B cell (primary cell): Measurements from ENCODE around the gene TIMM21. TPM values are rescaled to one million over a fixed set of nuclear protein-coding genes. Genes with fewer than 3 reads are reported as not detected.

Experiments used
- ATAC-seq: fragments of 200-7000 bp; cut with Tn5 transposase; one replicate; pipeline ENCODE4 v1.10.0; 2021; ENCODE audit warnings: low read depth, mild to moderate bottlenecking, moderate number of reproducible peaks, moderate library complexity
- CTCF ChIA-PET: fragments of 350-600 bp; sonication (Branson Sonifier 250); formaldehyde crosslinking; loops from one replicate; lab custom pipeline; 2021; ENCODE audit warnings: antibody characterized with exemption, inconsistent platforms; lab: Charles Lee
- POLR2A ChIA-PET: fragments of 350-600 bp; sonication (Branson Sonifier 250); formaldehyde crosslinking; loops from one replicate; lab custom pipeline; 2021; ENCODE audit warnings: antibody characterized with exemption; lab: Charles Lee
- DNase-seq: peaks from one replicate; pipeline ENCODE4 v3.0.0; 2013
- H2AFZ ChIP-seq: 2 replicates; pipeline ENCODE4 v1.6.1; 2012; ENCODE audit warnings: mild to moderate bottlenecking, low read depth, low read length; ENCODE audit not compliant: insufficient read depth, poor library complexity, severe bottlenecking
- H3K27ac ChIP-seq, 2 donors: 1 replicate in 1 of 2; 2 replicates in 1 of 2; pipeline ENCODE4 v1.5.1; 2012 to 2013; ENCODE audit warnings: low read length in 2 of 2, mild to moderate bottlenecking in 2 of 2, moderate library complexity in 1 of 2
- H3K27me3 ChIP-seq, 4 experiments: fragments of 200-600 bp in 1 of 4; sonication (generic) in 1 of 4; replicated peaks in 1 of 4; 1 replicate in 2 of 4; 2 replicates in 2 of 4; pipeline versions ENCODE4 v1.6.1 to v1.7.0; 2013 to 2016; ENCODE audit warnings: low read length in 3 of 4, mild to moderate bottlenecking in 2 of 4, mixed read lengths in 1 of 4, moderate library complexity in 1 of 4; ENCODE audit not compliant: insufficient read depth in 4 of 4, control insufficient read depth in 3 of 4; ENCODE audit errors: control extremely low read depth in 1 of 4
- H3K36me3 ChIP-seq, 2 experiments: replicated peaks in 1 of 2; 1 replicate in 1 of 2; 2 replicates in 1 of 2; pipeline versions ENCODE4 v1.6.1 to v1.7.1; 2013; ENCODE audit warnings: low read length in 1 of 2; ENCODE audit not compliant: insufficient read depth in 2 of 2, control insufficient read depth in 1 of 2; ENCODE audit errors: control extremely low read depth in 1 of 2, extremely low read depth in 1 of 2
- H3K4me1 ChIP-seq, 2 donors: fragments of 200-600 bp in 1 of 2; sonication (generic) in 1 of 2; 1 replicate in 1 of 2; 2 replicates in 1 of 2; pipeline versions ENCODE4 v1.5.1 to v1.6.1; 2013 to 2017; ENCODE audit warnings: low read length in 2 of 2; ENCODE audit not compliant: control insufficient read depth in 2 of 2, insufficient read depth in 2 of 2
- H3K4me2 ChIP-seq: replicated peaks from 2 replicates; pipeline ENCODE3; 2012; ENCODE audit warnings: mild to moderate bottlenecking, low read depth, low read length; ENCODE audit not compliant: poor library complexity, severe bottlenecking
- H3K4me3 ChIP-seq, 5 experiments: fragments of 200-600 bp in 1 of 5; sonication (generic) in 1 of 5; 1 replicate in 3 of 5; 2 replicates in 2 of 5; pipeline versions ENCODE4 v1.5.1 to v1.7.0; 2011 to 2016; ENCODE audit warnings: low read length in 4 of 5, mild to moderate bottlenecking in 4 of 5, low read depth in 2 of 5, control low read depth in 1 of 5, moderate library complexity in 1 of 5; ENCODE audit not compliant: insufficient read depth in 1 of 5; ENCODE audit errors: control extremely low read depth in 1 of 5, extremely low read depth in 1 of 5
- H3K79me2 ChIP-seq: fragments of 200-600 bp; sonication (generic); one replicate; pipeline ENCODE4 v1.6.0; 2016; ENCODE audit warnings: low read length; ENCODE audit not compliant: control insufficient read depth, insufficient read depth
- H3K9ac ChIP-seq: fragments of 200-600 bp; sonication (generic); 2 replicates; pipeline ENCODE4 v1.6.1; 2017; ENCODE audit warnings: mild to moderate bottlenecking, low read length, moderate library complexity
- H3K9me3 ChIP-seq, 3 donors: one replicate each; pipeline versions ENCODE4 v1.6.1 to v1.7.1; 2013; ENCODE audit warnings: low read length in 2 of 3; ENCODE audit not compliant: control insufficient read depth in 2 of 3, insufficient read depth in 1 of 3; ENCODE audit errors: control extremely low read depth in 1 of 3
- H4K20me1 ChIP-seq: 2 replicates; pipeline ENCODE4 v1.6.0; 2012; ENCODE audit warnings: mild to moderate bottlenecking, low read length; ENCODE audit not compliant: insufficient read depth, control insufficient read depth, poor library complexity, severe bottlenecking
- H3K27ac Mint-ChIP-seq: one replicate; pipeline ENCODE4 v1.8.0; 2021; ENCODE audit warnings: mixed read lengths
- H3K27me3 Mint-ChIP-seq: one replicate; pipeline ENCODE4 v1.8.0; 2021; ENCODE audit warnings: mixed read lengths
- H3K4me1 Mint-ChIP-seq: one replicate; pipeline ENCODE4 v1.8.0; 2021; ENCODE audit warnings: mixed read lengths
- H3K4me3 Mint-ChIP-seq: one replicate; pipeline ENCODE4 v1.8.0; 2021; ENCODE audit warnings: mixed read lengths
- H3K9me3 Mint-ChIP-seq: one replicate; pipeline ENCODE4 v1.8.0; 2022; ENCODE audit warnings: mixed read lengths; ENCODE audit not compliant: insufficient read depth
- EZH2 ChIP-seq: IDR thresholded peaks from 2 replicates; pipeline ENCODE4 v1.6.1; 2012; ENCODE audit warnings: borderline replicate concordance, low read depth, mild to moderate bottlenecking, moderate library complexity, low read length; ENCODE audit not compliant: insufficient read depth, poor library complexity, severe bottlenecking
- WGBS: methylation state at CpG from one replicate; pipeline ENCODE4 v1.1.5; 2013; ENCODE audit warnings: missing lambda C conversion rate; ENCODE audit not compliant: insufficient coverage; 5-methylcytosine and 5-hydroxymethylcytosine counted together
- intact Hi-C: fragments of 100-400 bp; cut with micrococcal nuclease; formaldehyde crosslinking; loops from one replicate; pipeline ENCODE4 v1.10.0; 2022
- polyA plus RNA-seq: library from polyadenylated mRNA; depleted of rRNA; stranded (reverse); fragments of >200 nt; gene quantifications from 2 replicates; pipeline ENCODE4 v1.2.3, GENCODE V29; 2012
- total RNA-seq, 2 donors: library from RNA; stranded (reverse); fragments of 120-200 nt in 1 of 2; gene quantifications; 1 replicate in 1 of 2; 2 replicates in 1 of 2; pipeline versions ENCODE4 v1.2.3 to v1.2.4, GENCODE V29; 2013 to 2022
- TF ChIP-seq, protein P1 (sequence below): fragments of 200-600 bp; IDR thresholded peaks from one replicate; pipeline ENCODE4 v1.8.0; 2022; ENCODE audit warnings: antibody characterized with exemption, mild to moderate bottlenecking

Gene TIMM21
- total and polyA plus RNA-seq, 2 donors (not counting 1 experiment from before 2014, with no cell fraction given): 22.9 to 25.0 TPM

DNA sequence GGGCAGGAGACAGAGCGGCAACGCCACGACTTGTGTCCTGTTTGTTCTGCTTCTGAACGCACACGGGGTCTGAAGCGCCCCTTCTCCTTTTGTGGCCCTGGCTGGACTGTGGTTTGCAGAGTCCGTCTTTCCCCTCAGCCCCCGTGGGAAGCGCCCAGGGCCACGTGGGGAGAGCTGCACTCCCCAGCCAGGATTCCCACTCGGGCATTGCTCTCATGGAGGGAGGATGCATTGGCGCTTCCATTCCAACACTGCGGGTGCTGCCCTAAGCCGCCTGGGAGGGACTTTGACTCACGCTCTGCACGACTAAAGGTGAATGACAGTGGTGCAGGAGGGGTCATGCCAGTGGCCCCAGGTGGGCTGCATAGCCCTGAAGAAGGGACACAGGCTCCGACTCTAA is 52.5 kb downstream of the TIMM21 start:
- WGBS: 79% methylated on average over 17 of the region's 17 CpGs
- intact Hi-C loops: no loop called here
- peaks cover 19% of the 10 kb centered on the region for H3K4me1 Mint-ChIP-seq
- Histone ChIP-seq H3K4me3 (no peak overlapping the region), H3K4me1 (peaks cover 0 to 11% of the 10 kb centered on the region in 2 donors), H4K20me1 (no peaks in the 10 kb centered on the region), H3K36me3 (no peaks in the 10 kb centered on the region), H3K9me3 (no peaks in the 10 kb centered on the region), H3K27ac (no peak overlapping the region), H3K79me2 (no peaks in the 10 kb centered on the region), H3K27me3 (no peaks in the 10 kb centered on the region), H3K9ac (no peak overlapping the region), H3K4me2 (no peak overlapping the region), H2AFZ (no peak overlapping the region)
- TF ChIP-seq EZH2: no peak
- no peaks in the 10 kb centered on the region for H3K9me3 Mint-ChIP-seq
- ATAC-seq (no peak), DNase-seq (no peak)
- no peak overlapping the region for H3K4me3 Mint-ChIP-seq
- no peak overlapping the region for H3K27ac Mint-ChIP-seq
- CTCF ChIA-PET: interaction anchor here (7.3 kb wide), 1 partner anchor 140 kb away, joined by 196 read pairs; no protein-coding TSS in a partner anchor
- POLR2A ChIA-PET: no interaction called here
- H3K27me3 Mint-ChIP-seq: no peaks in the 10 kb centered on the region

DNA sequence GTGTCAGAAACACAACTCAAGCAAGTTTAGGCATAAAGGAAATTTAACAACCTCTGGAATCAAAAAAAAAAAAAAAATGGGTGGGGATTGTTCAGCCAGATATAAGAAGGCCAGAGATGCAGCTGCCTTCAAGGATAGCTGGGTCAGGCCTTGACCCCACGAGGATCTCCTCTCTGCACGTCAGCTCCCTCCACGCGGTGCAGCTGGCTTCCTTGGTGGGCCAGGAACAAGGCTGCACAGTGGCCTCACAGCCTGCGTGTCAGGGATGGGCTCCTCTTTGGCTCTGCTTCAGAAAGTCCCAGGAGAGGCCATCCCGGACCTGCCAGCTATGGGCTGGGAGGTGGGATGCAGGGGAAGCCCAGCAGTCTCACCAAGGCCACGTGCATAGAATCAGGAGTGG is 55.5 kb downstream of the TIMM21 start:
- H3K4me1 Mint-ChIP-seq: peaks cover 4% of the 10 kb centered on the region
- ChIA-PET POLR2A (interaction anchor here (0.6 kb wide), 1 partner anchor 59 kb away, joined by 5 read pairs; no protein-coding TSS in a partner anchor), CTCF (no interaction called here)
- Histone ChIP-seq H3K4me1 (no peaks in the 10 kb centered on the region), H3K27me3 (no peaks in the 10 kb centered on the region), H3K27ac (no peak overlapping the region), H2AFZ (no peak overlapping the region), H4K20me1 (no peaks in the 10 kb centered on the region), H3K79me2 (no peaks in the 10 kb centered on the region), H3K9me3 (no peaks in the 10 kb centered on the region), H3K4me3 (no peak overlapping the region), H3K4me2 (no peak overlapping the region), H3K36me3 (no peaks in the 10 kb centered on the region), H3K9ac (no peak overlapping the region)
- DNase-seq (no peak), ATAC-seq (no peak)
- no peaks in the 10 kb centered on the region for H3K9me3 Mint-ChIP-seq
- H3K4me3 Mint-ChIP-seq: no peak overlapping the region
- TF ChIP-seq, protein P1, sequence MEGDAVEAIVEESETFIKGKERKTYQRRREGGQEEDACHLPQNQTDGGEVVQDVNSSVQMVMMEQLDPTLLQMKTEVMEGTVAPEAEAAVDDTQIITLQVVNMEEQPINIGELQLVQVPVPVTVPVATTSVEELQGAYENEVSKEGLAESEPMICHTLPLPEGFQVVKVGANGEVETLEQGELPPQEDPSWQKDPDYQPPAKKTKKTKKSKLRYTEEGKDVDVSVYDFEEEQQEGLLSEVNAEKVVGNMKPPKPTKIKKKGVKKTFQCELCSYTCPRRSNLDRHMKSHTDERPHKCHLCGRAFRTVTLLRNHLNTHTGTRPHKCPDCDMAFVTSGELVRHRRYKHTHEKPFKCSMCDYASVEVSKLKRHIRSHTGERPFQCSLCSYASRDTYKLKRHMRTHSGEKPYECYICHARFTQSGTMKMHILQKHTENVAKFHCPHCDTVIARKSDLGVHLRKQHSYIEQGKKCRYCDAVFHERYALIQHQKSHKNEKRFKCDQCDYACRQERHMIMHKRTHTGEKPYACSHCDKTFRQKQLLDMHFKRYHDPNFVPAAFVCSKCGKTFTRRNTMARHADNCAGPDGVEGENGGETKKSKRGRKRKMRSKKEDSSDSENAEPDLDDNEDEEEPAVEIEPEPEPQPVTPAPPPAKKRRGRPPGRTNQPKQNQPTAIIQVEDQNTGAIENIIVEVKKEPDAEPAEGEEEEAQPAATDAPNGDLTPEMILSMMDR: no peak
- TF ChIP-seq EZH2: no peak
- 78% methylated on average over 7 of the region's 7 CpGs for WGBS
- H3K27me3 Mint-ChIP-seq: no peaks in the 10 kb centered on the region
- intact Hi-C loops: no loop called here
- H3K27ac Mint-ChIP-seq: no peak overlapping the region
